DND-41 (cell line): ENCODE measurements around the gene DIRAS2.

Source experiments
- ATAC-seq: fragments of 200-7000 bp; cut with Tn5 transposase; 3 replicates; pipeline ENCODE4 v1.9.1; 2021; ENCODE audit warnings: low read depth; ENCODE audit not compliant: insufficient read depth
- DNase-seq: peaks from one replicate; pipeline ENCODE4 v3.0.0-alpha.2; 2020
- H2AFZ ChIP-seq: 2 replicates; pipeline ENCODE4 v1.6.0; 2012; ENCODE audit warnings: low read depth, low read length
- H3K27ac ChIP-seq: 2 replicates; pipeline ENCODE4 v1.5.1; 2012; ENCODE audit warnings: low read length, inconsistent platforms
- H3K27me3 ChIP-seq: fragments of 200-600 bp; sonication (generic); 2 replicates; pipeline ENCODE4 v1.6.0; 2012; ENCODE audit warnings: low read length, mild to moderate bottlenecking, inconsistent platforms; ENCODE audit not compliant: insufficient read depth, poor library complexity
- H3K36me3 ChIP-seq: 2 replicates; pipeline ENCODE4 v1.5.1; 2012; ENCODE audit warnings: low read length, inconsistent platforms; ENCODE audit not compliant: insufficient read depth
- H3K4me1 ChIP-seq: 2 replicates; pipeline ENCODE4 v1.5.1; 2012; ENCODE audit warnings: mild to moderate bottlenecking, low read length; ENCODE audit not compliant: insufficient read depth
- H3K4me2 ChIP-seq: 2 replicates; pipeline ENCODE4 v1.6.0; 2012; ENCODE audit warnings: mild to moderate bottlenecking, moderate library complexity, low read length, inconsistent platforms; ENCODE audit not compliant: insufficient read depth
- H3K4me3 ChIP-seq, 2 experiments: fragments of 200-600 bp in 1 of 2; shearing (Covaris generic) in 1 of 2; 2 replicates each; pipeline ENCODE4 v1.5.1; 2012 to 2016; ENCODE audit warnings: inconsistent platforms in 2 of 2, low read length in 2 of 2, mild to moderate bottlenecking in 2 of 2, low read depth in 1 of 2, moderate library complexity in 1 of 2
- H3K79me2 ChIP-seq: 2 replicates; pipeline ENCODE4 v1.6.0; 2012; ENCODE audit warnings: low read length, inconsistent platforms; ENCODE audit not compliant: insufficient read depth
- H3K9ac ChIP-seq: 2 replicates; pipeline ENCODE4 v1.6.0; 2012; ENCODE audit warnings: low read depth, mild to moderate bottlenecking, inconsistent platforms, low read length, moderate library complexity
- H3K9me3 ChIP-seq: 2 replicates; pipeline ENCODE4 v1.5.1; 2012; ENCODE audit warnings: low read length, moderate library complexity, mild to moderate bottlenecking, inconsistent platforms; ENCODE audit not compliant: insufficient read depth, severe bottlenecking
- H4K20me1 ChIP-seq: 2 replicates; pipeline ENCODE4 v1.6.0; 2012; ENCODE audit warnings: low read length; ENCODE audit not compliant: insufficient read depth
- EZH2 ChIP-seq: IDR thresholded peaks from 3 replicates; pipeline ENCODE4 v1.6.1; 2012; ENCODE audit warnings: borderline replicate concordance, low read depth, mild to moderate bottlenecking, moderate library complexity, low read length, inconsistent platforms; ENCODE audit not compliant: severe bottlenecking
- TF ChIP-seq, protein P1 (sequence below): IDR thresholded peaks from 2 replicates; pipeline ENCODE4 v1.5.1; 2012; ENCODE audit warnings: borderline replicate concordance, low read length, moderate library complexity, mild to moderate bottlenecking; ENCODE audit not compliant: poor library complexity, severe bottlenecking; ENCODE audit errors: extremely low read depth

Gene DIRAS2

DNA sequence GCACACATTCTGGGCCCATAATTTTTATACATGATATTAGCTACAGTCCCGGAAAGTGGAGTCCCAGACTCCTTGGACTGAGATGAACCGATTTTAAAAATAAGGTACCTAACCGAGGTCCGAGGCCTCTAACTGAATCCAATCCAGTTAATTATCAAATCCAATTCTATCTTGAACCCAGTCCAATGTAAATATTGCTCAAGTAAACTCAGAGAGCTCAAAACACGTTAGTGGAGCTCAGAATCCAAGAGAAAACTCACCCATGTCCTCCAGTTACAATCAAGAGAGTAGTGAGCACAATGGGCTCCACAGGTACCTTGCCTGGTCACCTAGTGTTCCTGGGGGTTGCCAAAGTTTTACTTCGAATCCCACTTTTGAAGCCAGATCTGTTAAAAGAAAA, 37.9 kb upstream of the DIRAS2 start:
- no peak for DNase-seq
- H3K27me3 ChIP-seq, result peaks cover 3% of the 10 kb centered on the region
- no peaks in the 10 kb centered on the region for H3K9me3 ChIP-seq
- H3K4me2 ChIP-seq, result no peak overlapping the region
- no peak overlapping the region for H3K4me3 ChIP-seq
- no peaks in the 10 kb centered on the region for H3K4me1 ChIP-seq
- TF ChIP-seq, protein P1, sequence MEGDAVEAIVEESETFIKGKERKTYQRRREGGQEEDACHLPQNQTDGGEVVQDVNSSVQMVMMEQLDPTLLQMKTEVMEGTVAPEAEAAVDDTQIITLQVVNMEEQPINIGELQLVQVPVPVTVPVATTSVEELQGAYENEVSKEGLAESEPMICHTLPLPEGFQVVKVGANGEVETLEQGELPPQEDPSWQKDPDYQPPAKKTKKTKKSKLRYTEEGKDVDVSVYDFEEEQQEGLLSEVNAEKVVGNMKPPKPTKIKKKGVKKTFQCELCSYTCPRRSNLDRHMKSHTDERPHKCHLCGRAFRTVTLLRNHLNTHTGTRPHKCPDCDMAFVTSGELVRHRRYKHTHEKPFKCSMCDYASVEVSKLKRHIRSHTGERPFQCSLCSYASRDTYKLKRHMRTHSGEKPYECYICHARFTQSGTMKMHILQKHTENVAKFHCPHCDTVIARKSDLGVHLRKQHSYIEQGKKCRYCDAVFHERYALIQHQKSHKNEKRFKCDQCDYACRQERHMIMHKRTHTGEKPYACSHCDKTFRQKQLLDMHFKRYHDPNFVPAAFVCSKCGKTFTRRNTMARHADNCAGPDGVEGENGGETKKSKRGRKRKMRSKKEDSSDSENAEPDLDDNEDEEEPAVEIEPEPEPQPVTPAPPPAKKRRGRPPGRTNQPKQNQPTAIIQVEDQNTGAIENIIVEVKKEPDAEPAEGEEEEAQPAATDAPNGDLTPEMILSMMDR, result no peak
- TF ChIP-seq EZH2, result no peak
- no peaks in the 10 kb centered on the region for H3K36me3 ChIP-seq
- H3K79me2 ChIP-seq, result no peaks in the 10 kb centered on the region
- no peaks in the 10 kb centered on the region for H4K20me1 ChIP-seq
- no peak overlapping the region for H2AFZ ChIP-seq
- H3K27ac ChIP-seq, result no peak overlapping the region
- no peak overlapping the region for H3K9ac ChIP-seq
- no peak for ATAC-seq

DNA sequence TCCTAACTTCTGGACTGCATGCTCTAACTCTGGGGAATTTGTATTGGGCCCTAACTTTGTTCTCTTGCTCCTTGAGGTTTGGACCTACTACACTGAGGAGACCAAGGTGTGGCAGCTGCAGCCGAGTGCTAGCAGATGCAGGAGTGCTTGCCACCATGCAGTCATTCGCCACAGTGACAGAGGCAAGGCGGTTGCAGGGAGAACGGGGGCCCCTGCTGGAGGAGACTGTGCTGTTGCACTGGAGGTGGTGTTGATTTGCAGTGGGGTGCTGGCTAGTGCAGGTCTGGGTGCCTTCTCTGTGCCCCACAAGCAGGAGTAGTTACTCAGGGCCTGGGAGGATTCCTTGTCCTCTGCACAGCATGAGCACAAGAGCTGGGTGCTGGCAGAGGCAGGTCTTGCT, 22.4 kb upstream of the DIRAS2 start:
- H3K79me2 ChIP-seq, result no peaks in the 10 kb centered on the region

GRCh38 chr9:90659650-90660364, 17.2 kb upstream of the DIRAS2 start:
- no peak for DNase-seq
- Histone ChIP-seq H3K36me3 (no peaks in the 10 kb centered on the region), H3K9me3 (no peaks in the 10 kb centered on the region), H3K4me3 (no peak overlapping the region), H3K79me2 (no peaks in the 10 kb centered on the region), H3K9ac (no peak overlapping the region), H4K20me1 (no peaks in the 10 kb centered on the region), H3K27ac (no peak overlapping the region), H3K4me2 (no peak overlapping the region), H3K4me1 (no peaks in the 10 kb centered on the region), H3K27me3 (peaks cover 4% of the 10 kb centered on the region), H2AFZ (no peak overlapping the region)
- TF ChIP-seq, protein P1, result no peak
- TF ChIP-seq EZH2, result no peak
- ATAC-seq, result no peak

More for the DNA sequence above, 22.4 kb upstream of the DIRAS2 start:
- no peak overlapping the region for H3K27ac ChIP-seq
- H3K27me3 ChIP-seq, result no peaks in the 10 kb centered on the region
- no peak overlapping the region for H2AFZ ChIP-seq
- no peaks in the 10 kb centered on the region for H3K9me3 ChIP-seq
- H3K4me1 ChIP-seq, result no peaks in the 10 kb centered on the region
- no peak overlapping the region for H3K9ac ChIP-seq
- H3K4me3 ChIP-seq, result no peak overlapping the region
- H3K4me2 ChIP-seq, result no peak overlapping the region
- TF ChIP-seq, protein P1, result no peak
- TF ChIP-seq EZH2, result no peak
- no peak for ATAC-seq
- H3K36me3 ChIP-seq, result no peaks in the 10 kb centered on the region
- no peaks in the 10 kb centered on the region for H4K20me1 ChIP-seq
- DNase-seq, result no peak
